HG02884 (cell line): ENCODE results near the gene AMFR.
A peak's percentile ranks its signal among the peaks of the same experiment; 100 is the strongest.

Experiments used
- ATAC-seq: cut with Tn5 transposase; IDR thresholded peaks from one replicate; pipeline ENCODE4 v1.9.1; 2021; ENCODE audit warnings: mild to moderate bottlenecking, moderate library complexity; ENCODE audit not compliant: unreplicated experiment

The AMFR gene

DNA sequence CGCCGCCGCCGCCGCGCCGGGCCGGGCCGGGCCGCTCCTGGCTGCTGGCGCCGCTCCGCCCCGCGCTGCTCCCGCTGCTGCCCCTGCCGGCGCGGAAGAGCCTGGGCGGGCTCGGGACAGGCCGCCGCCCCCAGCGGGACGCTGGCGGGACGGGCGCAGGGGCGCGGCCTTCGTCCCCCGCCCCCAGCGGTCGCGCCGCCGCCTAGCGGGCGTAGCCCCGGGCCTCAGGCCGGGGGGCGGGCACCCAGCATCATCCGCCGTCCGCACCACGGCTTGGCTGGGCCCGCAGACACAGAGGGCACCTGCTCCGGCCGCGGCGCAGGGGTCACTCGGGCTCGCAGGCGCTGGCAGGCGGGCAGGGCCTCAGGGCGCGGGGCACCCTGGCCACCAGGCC lies at the start of gene AMFR:
AMFR (minus strand) TSS at position 107 of the 394 bp plus-strand sequence. CDS start 218 bp downstream, outside the sequence.
- ATAC-seq: peak; percentile 67

DNA sequence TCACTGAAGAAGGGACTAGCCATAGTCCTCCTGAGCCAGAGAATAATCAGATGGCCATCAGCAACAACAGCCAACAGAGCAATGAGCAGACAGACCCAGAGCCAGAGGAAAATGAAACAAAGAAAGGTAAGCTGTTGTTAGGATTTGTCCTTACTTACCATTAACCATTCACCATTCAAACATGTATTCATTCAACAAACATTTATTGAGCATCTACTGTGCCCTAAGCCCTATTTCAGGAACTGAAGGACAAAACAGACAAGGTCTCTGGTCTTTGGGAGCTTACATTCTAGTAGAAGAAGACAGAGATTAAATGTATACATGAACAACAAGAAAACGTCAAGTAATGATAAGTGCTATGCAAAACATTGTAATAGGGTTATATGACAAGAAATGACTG lies 45.3 kb upstream of the AMFR start:
- ATAC-seq: no peak

DNA sequence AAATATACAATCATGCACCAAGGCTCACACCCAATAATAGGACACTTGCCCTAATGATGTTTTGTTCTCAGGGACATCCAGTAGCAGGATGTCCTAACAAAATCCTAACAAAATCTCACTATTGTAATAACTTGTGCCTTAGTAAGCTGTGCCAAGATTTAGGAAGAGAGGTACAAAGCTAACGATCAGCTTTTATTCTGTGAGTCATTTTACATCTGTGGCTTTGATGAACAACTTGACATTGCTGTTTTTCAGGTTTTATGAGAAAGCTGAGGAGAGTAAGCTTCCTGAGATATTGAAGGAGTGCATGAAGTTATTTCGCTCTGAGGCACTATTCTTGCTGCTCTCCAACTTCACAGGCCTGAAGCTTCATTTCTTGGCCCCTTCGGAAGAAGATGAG lies 44.9 kb upstream of the AMFR start:
- no peak for ATAC-seq

DNA sequence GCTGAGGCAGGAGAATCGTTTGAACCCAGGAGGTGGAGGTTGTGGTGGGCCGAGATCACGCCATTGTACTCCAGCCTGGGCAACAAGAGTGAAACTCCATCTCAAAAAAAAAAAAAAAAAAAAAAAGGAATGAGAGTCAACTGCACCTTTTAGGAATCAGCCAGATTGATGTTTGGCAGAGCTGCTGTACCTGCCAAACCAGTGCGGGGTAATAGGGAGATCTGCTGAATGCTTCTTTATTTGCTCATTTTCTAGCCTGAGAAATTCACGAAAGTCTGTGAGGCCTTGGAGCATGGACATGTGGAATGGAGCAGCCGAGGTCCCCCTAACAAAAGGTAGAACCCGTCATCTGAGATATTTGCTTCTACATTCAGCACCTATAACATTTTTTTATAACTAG lies 44.4 kb upstream of the AMFR start:
- ATAC-seq: no peak

DNA sequence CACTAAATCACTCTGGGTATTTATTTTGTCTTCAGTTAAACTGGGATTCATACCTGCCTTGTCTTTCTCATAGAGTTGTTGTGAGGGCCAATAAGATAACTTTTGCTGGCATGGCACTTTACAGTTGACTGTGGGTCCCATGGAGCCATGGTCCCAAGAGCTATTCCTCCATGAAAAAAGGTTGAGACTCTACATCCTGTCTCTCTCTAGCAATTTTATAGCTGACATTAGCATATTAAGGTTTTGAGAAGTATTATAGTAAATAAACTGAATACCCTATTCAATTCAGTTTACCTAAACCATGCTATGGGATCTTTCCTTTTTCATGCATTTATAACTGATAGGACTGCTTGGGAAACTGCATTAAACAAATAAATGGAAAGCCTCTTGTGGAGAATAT lies 43.5 kb upstream of the AMFR start:
- ATAC-seq: no peak

DNA sequence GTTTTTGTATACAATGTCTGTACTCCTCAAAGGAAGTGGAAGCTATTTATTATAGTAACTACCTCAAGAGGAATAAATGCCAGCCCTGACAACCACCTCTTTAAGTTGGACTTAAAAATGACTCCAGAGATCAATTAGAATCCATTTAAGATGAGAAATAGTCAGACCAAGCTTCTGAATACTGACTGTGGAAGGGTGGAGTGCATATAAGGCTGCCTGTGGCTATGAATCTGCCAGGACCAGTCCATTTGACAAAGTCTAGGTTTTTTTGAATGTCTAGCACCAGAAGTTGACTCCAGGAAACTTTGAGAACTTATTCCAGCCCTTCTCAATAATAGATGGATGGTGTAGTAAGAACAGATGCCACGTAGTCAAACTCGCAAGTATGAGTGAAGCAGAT lies 41.0 kb upstream of the AMFR start:
- ATAC-seq: no peak

DNA sequence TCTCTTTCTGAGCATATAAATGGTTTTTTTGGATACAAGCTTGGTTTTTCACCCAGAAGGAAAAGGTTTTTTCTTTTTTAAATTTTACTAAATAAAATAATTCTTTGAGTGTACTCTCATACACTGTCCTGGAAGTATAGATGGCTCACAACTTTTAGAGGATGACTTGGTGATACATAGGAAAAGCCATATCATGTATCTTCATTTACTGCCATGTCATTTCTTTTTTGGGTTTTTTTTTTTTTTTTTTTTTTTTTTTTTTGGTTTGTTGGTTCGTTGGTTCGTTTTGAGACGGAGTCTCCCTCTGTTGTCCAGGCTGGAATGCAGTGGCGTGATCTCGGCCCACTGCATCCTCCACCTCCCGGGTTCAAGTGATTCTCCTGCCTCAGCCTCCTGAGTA lies 37.8 kb upstream of the AMFR start:
- no peak for ATAC-seq

DNA sequence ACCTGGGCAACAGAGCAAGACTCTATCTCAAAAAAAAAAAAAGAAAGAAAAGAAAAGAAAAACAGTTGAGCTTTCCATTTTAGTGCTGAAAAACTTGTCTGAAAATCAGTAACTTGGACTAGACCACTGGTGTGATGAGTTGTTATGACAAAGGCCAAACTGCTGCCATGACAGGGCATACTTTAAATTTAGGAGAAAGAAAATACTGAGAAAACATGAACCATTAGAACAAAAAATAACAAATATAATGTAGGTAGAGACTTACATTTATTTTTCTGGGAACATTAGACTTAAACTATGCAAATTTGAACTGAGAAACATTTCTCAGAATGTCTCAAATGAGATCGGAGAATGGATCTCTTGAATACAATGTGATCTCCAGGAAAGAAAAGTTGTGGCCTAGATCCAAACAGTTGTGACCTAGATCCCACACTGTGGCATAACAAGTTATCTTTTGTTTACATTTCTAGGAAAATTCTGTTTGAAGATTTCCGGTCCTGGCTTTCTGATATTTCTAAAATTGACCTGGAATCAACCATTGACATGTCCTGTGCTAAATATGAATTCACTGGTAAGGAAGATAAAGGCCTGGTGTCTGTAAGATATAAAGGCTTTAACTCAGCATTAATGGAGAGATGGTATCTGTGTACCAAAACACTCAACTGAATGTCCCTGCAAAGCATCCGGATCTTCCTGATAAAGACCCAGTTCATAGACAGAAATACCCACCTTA lies 36.9 kb upstream of the AMFR start:
- no peak for ATAC-seq

DNA sequence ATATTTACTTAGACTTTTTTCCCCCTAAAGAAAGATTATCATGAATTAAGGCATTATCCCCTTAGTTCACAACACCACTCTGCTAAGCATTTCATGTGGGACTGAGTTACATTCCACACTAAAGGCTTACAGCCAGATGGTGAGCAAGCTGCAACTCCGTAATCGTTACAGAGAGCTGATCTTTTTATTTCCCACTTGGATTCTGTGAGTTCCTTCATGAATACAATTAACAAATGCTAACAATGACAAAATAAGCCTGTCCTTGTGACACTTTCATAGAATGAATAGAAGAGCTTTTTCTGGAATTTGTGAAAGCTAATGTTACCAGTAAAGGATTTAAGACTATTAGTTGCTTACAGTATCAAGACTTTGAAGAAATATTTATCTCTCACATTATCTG lies 34.8 kb upstream of the AMFR start:
- no peak for ATAC-seq

DNA sequence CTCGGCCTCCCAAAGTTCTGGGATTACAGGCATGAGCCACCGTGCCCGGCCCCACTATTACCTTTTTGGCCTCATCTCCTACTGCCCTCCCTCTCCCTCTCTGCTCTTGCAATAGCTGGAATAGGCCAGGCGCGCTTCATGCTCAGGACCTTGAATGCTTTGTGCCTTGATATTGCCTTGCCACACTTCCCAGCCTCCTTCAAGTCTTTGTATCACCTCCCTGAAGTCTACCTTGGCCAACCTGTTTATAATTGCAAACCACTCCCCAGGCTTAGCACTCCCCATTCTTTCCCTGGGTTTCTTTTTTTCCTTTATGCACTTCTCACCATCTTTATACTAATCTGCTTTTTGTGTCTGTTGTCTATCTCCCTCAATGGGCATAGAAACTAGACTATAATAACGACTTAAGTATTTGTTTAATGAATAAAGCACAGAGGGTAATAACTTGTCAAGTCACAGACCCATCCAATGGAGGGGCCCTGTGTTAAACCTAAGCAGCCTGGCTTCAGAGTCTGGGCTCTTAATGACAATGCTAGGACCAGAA lies 32.7 kb upstream of the AMFR start:
- ATAC-seq: no peak

DNA sequence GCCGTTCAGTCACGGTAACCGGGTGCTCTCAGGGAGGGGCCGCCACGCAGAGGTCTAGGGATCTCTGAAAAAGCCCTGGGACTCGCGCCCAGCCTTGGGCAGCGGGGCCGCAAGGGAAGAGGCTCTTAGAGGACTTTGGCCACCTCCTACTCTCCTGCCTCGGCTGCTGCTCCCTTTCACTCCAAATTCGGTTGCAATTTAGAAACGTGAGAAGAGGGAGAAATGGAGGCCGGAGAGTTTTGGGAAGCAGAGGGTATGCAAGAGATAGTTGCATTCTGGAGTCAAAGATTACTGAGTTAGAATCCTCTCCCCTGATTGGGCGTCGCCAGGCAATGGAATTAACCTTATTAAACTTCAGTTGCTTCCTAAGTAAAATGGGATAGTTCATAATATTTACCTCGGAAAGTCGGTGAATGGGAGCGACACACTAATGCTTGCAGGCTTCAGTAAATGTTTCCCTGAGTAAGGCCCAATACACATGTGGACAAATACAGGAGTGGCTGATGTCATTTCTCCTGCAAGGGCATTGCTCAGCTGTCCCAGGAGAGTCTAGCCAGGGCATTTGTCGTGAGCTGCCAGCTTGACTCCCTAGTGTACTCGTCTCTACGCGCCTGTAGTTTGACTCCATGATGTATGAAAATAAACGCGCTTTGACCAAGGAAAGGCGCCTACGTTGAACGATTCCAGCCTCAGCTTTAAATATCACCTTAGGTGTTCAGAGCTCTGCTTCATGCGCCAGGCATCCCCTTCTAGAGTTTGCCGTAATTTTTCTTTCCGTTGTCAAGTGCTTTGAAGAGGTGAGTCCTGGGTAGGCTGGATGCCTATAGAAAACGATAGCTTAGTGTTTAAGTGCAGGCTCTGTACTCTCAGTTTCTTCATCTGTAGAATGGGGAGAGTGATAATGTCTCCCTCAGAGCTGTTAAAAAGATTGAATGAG lies 26.7 kb upstream of the AMFR start:
- ATAC-seq: peak; percentile 35

DNA sequence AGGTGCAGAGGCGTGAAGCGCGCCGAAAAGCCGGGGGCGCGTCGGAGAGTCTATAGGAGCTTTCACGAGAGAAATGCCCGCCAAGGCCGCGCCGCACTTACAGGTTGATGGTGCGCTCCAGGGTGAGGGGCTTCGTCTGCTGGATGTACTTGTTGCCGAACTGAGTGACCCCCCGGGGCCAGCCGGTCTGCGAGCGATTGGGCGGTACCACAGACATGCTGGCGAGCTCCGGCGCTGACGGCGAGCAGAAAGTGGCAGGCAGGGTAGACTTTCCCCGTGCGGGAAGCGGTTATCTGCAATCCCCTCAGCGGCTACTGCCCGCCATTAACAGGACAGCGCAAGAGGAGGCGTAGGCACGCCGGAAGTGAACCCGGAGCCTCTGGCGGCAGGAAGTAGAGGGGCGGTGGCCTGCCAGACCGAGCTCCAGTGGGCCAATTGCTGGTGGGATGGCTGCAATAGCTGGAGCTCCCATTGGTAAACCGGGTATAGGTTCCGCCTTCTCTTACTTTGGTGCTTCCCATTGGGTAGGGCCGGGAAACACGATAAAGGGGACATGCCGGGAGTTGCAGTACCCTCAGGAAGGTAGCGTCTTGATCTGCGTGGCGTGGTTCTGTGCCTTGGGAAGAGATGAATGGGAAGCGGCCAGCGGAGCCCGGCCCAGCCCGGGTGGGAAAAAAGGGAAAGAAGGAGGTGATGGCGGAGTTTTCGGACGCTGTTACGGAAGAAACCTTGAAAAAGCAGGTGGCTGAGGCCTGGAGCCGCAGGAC lies 25.8 kb upstream of the AMFR start, which contains the start of the genes NUDT21 and OGFOD1:
NUDT21 (minus strand) TSS at position 347 of the 767 bp plus-strand sequence; CDS start at position 217, 130 bp downstream.
OGFOD1 (plus strand) TSS at position 569 of the 767 bp plus-strand sequence; CDS start at position 628, 59 bp downstream.
- ATAC-seq: peak; percentile 96

DNA sequence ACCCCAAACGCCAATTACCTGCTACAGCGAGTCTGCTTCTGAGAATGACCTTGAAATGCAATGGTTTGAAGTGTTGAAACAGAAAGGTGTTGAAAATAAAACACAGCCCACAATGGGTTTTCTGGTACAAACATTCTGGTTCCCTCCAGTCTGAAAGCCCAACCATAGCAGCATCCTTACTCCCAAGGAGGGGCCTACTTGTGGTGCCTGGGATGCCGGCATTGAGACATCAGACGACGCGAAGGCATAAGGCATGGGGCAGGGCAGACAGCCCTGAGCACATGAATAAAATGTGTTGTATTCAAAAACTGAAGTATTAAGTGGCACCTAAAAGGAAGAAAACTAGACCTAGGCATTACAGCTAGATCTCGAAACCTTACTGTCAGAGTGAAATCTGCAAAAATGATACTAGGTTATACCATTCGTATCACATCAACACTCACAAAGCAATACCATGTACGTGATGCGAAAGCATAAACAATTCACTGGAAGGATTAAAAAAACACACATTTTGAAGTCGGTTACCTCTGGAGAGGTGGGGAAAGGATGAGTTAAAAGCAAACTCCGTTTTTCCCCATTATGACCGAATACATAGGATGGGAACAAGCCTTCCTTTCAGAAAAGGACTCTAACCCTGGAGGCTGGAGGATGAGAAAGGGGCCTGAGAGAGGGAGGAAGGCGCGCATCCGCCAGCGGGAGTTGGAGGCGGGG lies 25.1 kb upstream of the AMFR start:
- ATAC-seq: peak; percentile 28

DNA sequence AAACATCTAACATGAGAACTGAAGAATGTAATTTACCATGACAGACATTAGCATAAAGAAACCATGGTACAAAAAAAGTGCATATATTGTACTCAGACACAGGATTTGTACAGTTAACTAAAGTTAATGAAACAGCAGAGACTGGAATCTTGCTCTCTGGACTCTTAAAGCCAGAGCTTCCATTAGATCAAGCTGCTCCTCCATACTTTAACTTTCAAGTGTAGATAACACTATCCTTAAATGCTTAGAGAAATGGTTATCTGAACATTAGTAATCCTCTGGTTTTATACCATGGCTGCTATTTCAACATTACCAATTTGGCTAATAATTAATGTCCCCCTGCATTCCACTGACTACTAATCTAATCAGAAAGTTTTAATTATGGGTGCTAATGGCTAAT lies 22.7 kb upstream of the AMFR start:
- ATAC-seq: no peak

DNA sequence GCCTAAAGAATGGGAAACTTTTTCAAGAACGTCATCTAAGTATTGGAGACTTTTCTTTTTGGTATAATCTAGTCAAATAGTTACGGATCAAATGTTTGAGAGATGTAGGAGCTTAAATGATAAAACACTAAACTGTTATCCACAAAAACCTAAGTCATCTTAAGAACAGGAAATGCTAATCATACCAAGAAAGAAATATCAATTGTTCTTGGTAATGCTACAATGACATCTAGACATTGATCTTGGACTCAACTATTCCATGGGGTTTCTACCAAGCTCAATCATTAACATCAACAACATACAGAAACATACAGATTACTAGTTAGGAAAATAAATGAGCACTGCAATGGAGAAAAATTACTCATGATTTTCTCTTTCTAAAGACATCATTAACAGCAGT lies 21.9 kb upstream of the AMFR start:
- ATAC-seq: no peak

DNA sequence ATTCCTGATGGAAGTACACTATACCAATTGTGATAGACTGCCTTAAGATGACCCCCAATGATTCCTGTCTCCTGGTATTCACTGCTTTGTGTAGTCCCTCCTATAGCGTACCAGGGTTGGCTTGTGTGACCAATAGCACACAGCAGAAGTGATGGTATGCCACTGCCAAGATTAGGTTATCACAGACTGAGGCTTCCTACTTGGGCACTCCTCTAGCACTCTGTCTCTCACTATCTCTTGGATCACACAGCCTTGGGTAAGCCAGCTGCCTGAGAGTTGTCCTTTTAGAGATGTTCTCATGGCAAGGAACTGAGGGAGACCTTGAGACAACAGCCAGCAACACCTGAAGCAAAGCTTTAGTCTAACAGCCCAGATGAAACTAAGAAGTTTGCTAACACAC lies 12.7 kb upstream of the AMFR start:
- no peak for ATAC-seq

DNA sequence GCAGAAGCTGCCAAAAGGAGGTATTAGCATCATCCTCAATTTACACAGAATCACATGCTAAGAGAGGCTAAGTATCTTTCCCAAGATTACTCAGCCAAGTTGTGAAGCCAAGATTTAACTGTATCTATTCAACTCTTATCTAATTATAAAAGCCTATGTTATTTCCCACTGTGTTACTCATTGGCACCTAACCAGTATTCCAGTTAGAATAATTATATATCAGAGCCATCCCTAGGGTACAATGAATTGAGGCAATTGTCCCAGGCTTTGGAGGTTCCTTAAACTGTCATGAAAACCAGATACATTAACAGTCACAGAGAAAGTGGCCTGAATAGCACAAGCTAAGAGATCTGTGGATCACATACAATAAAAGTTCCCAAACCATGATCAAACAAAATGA lies 10.9 kb upstream of the AMFR start:
- ATAC-seq: no peak

DNA sequence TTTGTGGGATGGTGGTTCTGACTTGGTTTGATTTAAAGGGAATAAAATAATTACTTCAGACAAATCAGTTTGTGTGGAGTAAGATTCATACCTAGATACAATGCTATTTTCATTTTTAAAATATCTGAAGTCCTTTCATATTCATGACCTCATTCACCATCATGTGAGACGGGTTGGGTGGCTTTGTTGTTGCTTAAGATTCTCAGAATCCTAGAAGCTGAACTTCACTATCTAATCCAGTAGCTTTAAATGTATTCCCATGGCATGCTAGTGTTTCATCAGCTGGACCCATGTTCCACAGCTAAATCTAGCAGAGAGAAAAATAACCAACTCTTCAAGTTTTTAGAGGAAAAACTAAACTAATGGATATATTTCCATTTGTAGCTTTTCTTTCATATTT lies 2.7 kb upstream of the AMFR start:
- no peak for ATAC-seq

DNA sequence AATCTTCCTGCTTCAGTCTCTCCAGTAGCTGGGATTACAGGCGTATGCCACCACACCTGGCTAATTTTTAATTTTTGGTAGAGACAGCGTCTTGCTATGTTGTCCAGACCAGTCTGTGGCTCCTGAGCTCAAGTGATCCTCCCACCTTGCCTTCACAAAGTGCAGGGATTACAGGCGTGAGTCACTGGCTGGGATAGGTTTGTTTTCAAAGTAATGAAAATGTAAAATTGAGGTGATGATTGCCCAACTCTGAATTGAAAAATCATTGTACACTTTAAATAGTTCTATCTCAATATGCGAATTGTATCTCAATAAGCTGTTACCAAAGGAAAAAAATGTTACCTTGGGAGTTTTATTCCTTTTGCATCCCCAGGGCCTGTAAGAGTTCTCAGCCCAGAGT lies 1.2 kb upstream of the AMFR start:
- ATAC-seq: no peak

DNA sequence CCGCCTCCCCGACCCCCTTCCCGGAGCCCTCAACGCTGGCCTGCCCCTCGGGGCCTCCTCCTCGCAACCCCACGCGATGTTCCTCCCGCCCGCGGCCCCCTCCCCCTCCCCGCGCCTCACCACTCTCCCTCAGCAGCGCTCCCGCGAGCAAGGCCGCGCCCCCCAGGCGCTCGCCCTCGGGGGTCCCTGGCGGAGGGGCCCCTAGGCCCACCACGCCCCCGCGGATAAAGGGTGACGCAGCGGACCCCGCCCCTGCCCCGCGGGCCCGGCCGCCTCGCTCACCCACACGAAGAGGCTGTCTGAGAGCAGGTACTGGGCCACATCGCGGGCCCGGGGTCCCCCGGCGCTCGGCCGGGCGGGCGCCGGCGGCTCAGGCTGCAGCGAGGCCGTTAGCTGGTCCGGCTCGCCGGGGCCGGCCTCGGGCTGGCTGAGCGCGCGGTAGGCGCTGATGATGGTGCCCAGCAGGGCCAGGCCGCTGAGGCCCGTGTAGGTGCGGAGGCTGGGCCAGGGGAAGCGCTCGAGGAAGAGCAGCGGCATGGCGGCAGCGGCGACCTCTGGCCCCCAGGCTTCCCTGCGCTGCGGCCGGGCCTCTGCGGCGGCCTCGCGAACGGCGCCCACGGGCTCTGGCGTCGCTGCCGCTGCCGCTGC lies 430 bp downstream of the AMFR start:
- ATAC-seq: peak; percentile 22
